H9 (cell line): Measurements from ENCODE around the gene CCDC102B. TPM values are rescaled to one million over a fixed set of nuclear protein-coding genes. Genes with fewer than 3 reads are reported as not detected.

Experiments used
- DNase-seq: peaks from one replicate; pipeline ENCODE4 v3.0.0-alpha.2; 2017
- H2AFZ ChIP-seq: one replicate; pipeline ENCODE4 v1.6.1; 2013; ENCODE audit warnings: mild to moderate bottlenecking, low read length, control low read depth, moderate library complexity
- H2AK5ac ChIP-seq: 2 replicates; pipeline ENCODE4 v1.6.1; 2013; ENCODE audit warnings: low read length, control low read depth, mixed read lengths; ENCODE audit not compliant: insufficient read length
- H2BK120ac ChIP-seq: one replicate; pipeline ENCODE4 v1.6.1; 2013; ENCODE audit warnings: low read depth, mild to moderate bottlenecking, low read length, control low read depth, inconsistent platforms; ENCODE audit not compliant: poor library complexity, severe bottlenecking
- H2BK12ac ChIP-seq: 2 replicates; pipeline ENCODE4 v1.6.1; 2013; ENCODE audit warnings: low read length, control low read depth, mixed read lengths, low read depth; ENCODE audit not compliant: insufficient read length
- H2BK15ac ChIP-seq: 2 replicates; pipeline ENCODE4 v1.6.1; 2013; ENCODE audit warnings: low read depth, low read length, control low read depth
- H2BK20ac ChIP-seq: one replicate; pipeline ENCODE4 v1.6.1; 2013; ENCODE audit warnings: low read depth, mild to moderate bottlenecking, low read length, control low read depth, inconsistent platforms; ENCODE audit not compliant: poor library complexity, severe bottlenecking
- H2BK5ac ChIP-seq: 2 replicates; pipeline ENCODE4 v1.6.1; 2013; ENCODE audit warnings: low read length, control low read depth, mixed read lengths; ENCODE audit not compliant: insufficient read length
- H3K14ac ChIP-seq: 2 replicates; pipeline ENCODE4 v1.6.1; 2013; ENCODE audit warnings: low read length, control low read depth; ENCODE audit not compliant: insufficient read depth
- H3K18ac ChIP-seq: 2 replicates; pipeline ENCODE4 v1.6.1; 2013; ENCODE audit warnings: low read depth, mild to moderate bottlenecking, mixed read lengths, low read length, control low read depth; ENCODE audit not compliant: insufficient read length
- H3K23ac ChIP-seq: 2 replicates; pipeline ENCODE4 v1.6.1; 2013; ENCODE audit warnings: low read length, control low read depth, mixed read lengths, low read depth; ENCODE audit not compliant: insufficient read length
- H3K23me2 ChIP-seq: 2 replicates; pipeline ENCODE4 v1.6.1; 2013; ENCODE audit warnings: low read depth, mild to moderate bottlenecking, mixed read lengths, low read length, control low read depth; ENCODE audit not compliant: insufficient read length, poor library complexity, severe bottlenecking
- H3K27ac ChIP-seq: 2 replicates; pipeline ENCODE4 v1.5.1; 2013; ENCODE audit warnings: low read length, control low read depth, mixed read lengths, low read depth; ENCODE audit not compliant: insufficient read length
- H3K27me3 ChIP-seq: 2 replicates; pipeline ENCODE4 v1.6.1; 2013; ENCODE audit warnings: low read length, control low read depth, inconsistent platforms; ENCODE audit not compliant: insufficient read depth
- H3K4ac ChIP-seq: 2 replicates; pipeline ENCODE4 v1.6.1; 2013; ENCODE audit warnings: low read depth, mild to moderate bottlenecking, control low read depth, inconsistent platforms, low read length, moderate library complexity
- H3K4me1 ChIP-seq: 2 replicates; pipeline ENCODE4 v1.6.1; 2013; ENCODE audit warnings: low read length, control low read depth, inconsistent platforms; ENCODE audit not compliant: insufficient read depth
- H3K4me2 ChIP-seq: 2 replicates; pipeline ENCODE4 v1.6.1; 2013; ENCODE audit warnings: low read length, control low read depth, mixed read lengths; ENCODE audit not compliant: insufficient read length, insufficient read depth
- H3K56ac ChIP-seq: 2 replicates; pipeline ENCODE4 v1.6.1; 2013; ENCODE audit warnings: low read depth, mild to moderate bottlenecking, mixed read lengths, low read length, control low read depth; ENCODE audit not compliant: insufficient read length
- H3K79me1 ChIP-seq: 2 replicates; pipeline ENCODE4 v1.6.1; 2013; ENCODE audit warnings: low read depth, mild to moderate bottlenecking, moderate library complexity, low read length, control low read depth, inconsistent platforms; ENCODE audit not compliant: insufficient read depth, poor library complexity, severe bottlenecking
- H3K79me2 ChIP-seq: 2 replicates; pipeline ENCODE4 v1.6.1; 2013; ENCODE audit warnings: low read length, control low read depth, inconsistent platforms; ENCODE audit not compliant: insufficient read depth
- H3K9ac ChIP-seq: 2 replicates; pipeline ENCODE4 v1.6.1; 2013; ENCODE audit warnings: low read length, control low read depth, mixed read lengths; ENCODE audit not compliant: insufficient read length; ENCODE audit errors: extremely low read depth
- H3K9me3 ChIP-seq: one replicate; pipeline ENCODE4 v1.6.1; 2013; ENCODE audit warnings: low read depth, low read length, inconsistent platforms; ENCODE audit not compliant: control insufficient read depth
- H3T11ph ChIP-seq: one replicate; pipeline ENCODE4 v1.6.1; 2013; ENCODE audit warnings: mild to moderate bottlenecking, low read length, control low read depth, inconsistent platforms
- H4K20me1 ChIP-seq: one replicate; pipeline ENCODE4 v1.6.1; 2013; ENCODE audit not compliant: control insufficient read depth, insufficient read length, insufficient read depth
- H4K5ac ChIP-seq: 2 replicates; pipeline ENCODE4 v1.6.1; 2013; ENCODE audit warnings: low read depth, mild to moderate bottlenecking, mixed read lengths, low read length, control low read depth; ENCODE audit not compliant: insufficient read length
- H4K8ac ChIP-seq: replicated peaks from 2 replicates; pipeline ENCODE4 v1.6.1; 2013; ENCODE audit warnings: low read length, control low read depth, mixed read lengths, low read depth; ENCODE audit not compliant: insufficient read length
- H4K91ac ChIP-seq: 2 replicates; pipeline ENCODE4 v1.6.1; 2013; ENCODE audit warnings: low read depth, mild to moderate bottlenecking, moderate library complexity, mixed read lengths, low read length, control low read depth; ENCODE audit not compliant: insufficient read length
- H3K27ac Mint-ChIP-seq, 3 experiments: 2 replicates in 2 of 3; 3 replicates in 1 of 3; pipeline ENCODE4 v1.8.0; 2020 to 2021; ENCODE audit warnings: mixed read lengths in 3 of 3, mild to moderate bottlenecking in 1 of 3, moderate library complexity in 1 of 3
- H3K27me3 Mint-ChIP-seq: 2 replicates; pipeline ENCODE4 v1.8.0; 2021; ENCODE audit warnings: low read depth, mild to moderate bottlenecking, moderate library complexity, mixed read lengths
- H3K36me3 Mint-ChIP-seq, 3 experiments: 2 replicates in 2 of 3; 3 replicates in 1 of 3; pipeline ENCODE4 v1.8.0; 2020 to 2021; ENCODE audit warnings: low read depth in 3 of 3, mixed read lengths in 3 of 3; ENCODE audit not compliant: insufficient read depth in 1 of 3
- H3K4me1 Mint-ChIP-seq, 2 experiments: 2 replicates each; pipeline ENCODE4 v1.8.0; 2020; ENCODE audit warnings: mixed read lengths in 2 of 2
- H3K4me3 Mint-ChIP-seq, 2 experiments: 2 replicates in 1 of 2; 3 replicates in 1 of 2; pipeline ENCODE4 v1.8.0; 2020 to 2021; ENCODE audit warnings: mild to moderate bottlenecking in 2 of 2, mixed read lengths in 2 of 2, moderate library complexity in 1 of 2
- H3K9me3 Mint-ChIP-seq, 2 experiments: 2 replicates in 1 of 2; 3 replicates in 1 of 2; pipeline ENCODE4 v1.8.0; 2020; ENCODE audit warnings: mild to moderate bottlenecking in 2 of 2, mixed read lengths in 2 of 2, moderate library complexity in 1 of 2
- CTCF ChIP-seq: fragments of 200-600 bp; sonication (generic); conservative IDR thresholded peaks from 3 replicates; pipeline ENCODE4 v1.8.0; 2021; ENCODE audit warnings: antibody characterized with exemption, mild to moderate bottlenecking
- WGBS: extraction: QIAGEN DNeasy Blood & Tissue Kit; methylation state at CpG from one replicate; pipeline ENCODE4 v1.1.7; 2013; ENCODE audit warnings: missing lambda C conversion rate, low lambda C conversion rate, mixed read lengths; ENCODE audit not compliant: insufficient read length; ENCODE audit errors: extremely low coverage; 5-methylcytosine and 5-hydroxymethylcytosine counted together
- total RNA-seq: library from RNA; stranded (reverse); gene quantifications from 2 replicates; pipeline ENCODE4 v1.2.1, GENCODE V29; 2021

The CCDC102B gene
- total RNA-seq, 1 experiment from 2014 or later: 1.2 TPM

GRCh38 chr18:68843473-68844089 lies 45.7 kb downstream of the CCDC102B start:
- Histone ChIP-seq H3K4me2 (no peak overlapping the region), H2BK20ac (no peak overlapping the region), H3K79me2 (no peaks in the 10 kb centered on the region), H3K14ac (no peak overlapping the region), H3K27me3 (no peaks in the 10 kb centered on the region), H2AK5ac (no peak overlapping the region), H3K18ac (no peak overlapping the region), H3K9ac (no peak overlapping the region), H4K91ac (no peak overlapping the region), H4K5ac (no peak overlapping the region), H3K4ac (no peak overlapping the region), H2AFZ (no peak overlapping the region), H2BK12ac (no peak overlapping the region), H2BK15ac (no peak overlapping the region), H3K79me1 (no peaks in the 10 kb centered on the region), H3T11ph (no peak overlapping the region), H2BK120ac (no peak overlapping the region), H4K20me1 (no peaks in the 10 kb centered on the region), H3K9me3 (no peaks in the 10 kb centered on the region), H3K23ac (no peak overlapping the region), H4K8ac (no peak overlapping the region), H3K56ac (no peak overlapping the region), H2BK5ac (no peak overlapping the region), H3K27ac (no peak overlapping the region), H3K23me2 (no peaks in the 10 kb centered on the region), H3K4me1 (no peaks in the 10 kb centered on the region)
- Mint-ChIP-seq H3K27ac (no peak overlapping the region), H3K36me3 (no peaks in the 10 kb centered on the region), H3K9me3 (no peaks in the 10 kb centered on the region), H3K4me1 (peaks cover 4 to 8% of the 10 kb centered on the region in 2 experiments), H3K4me3 (no peak overlapping the region), H3K27me3 (no peaks in the 10 kb centered on the region)
- no CpG with 5 or more reads among the region's 2 CpGs for WGBS
- DNase-seq: no peak
- TF ChIP-seq CTCF: no peak
